GM19099 (cell line): ENCODE data around the gene DDX49.

Experiments used
- POLR2A ChIP-seq: IDR thresholded peaks from 3 replicates; pipeline ENCODE4 v1.6.1; 2011; ENCODE audit warnings: low read depth; ENCODE audit not compliant: insufficient read length; ENCODE audit errors: extremely low read depth

The DDX49 gene

DNA sequence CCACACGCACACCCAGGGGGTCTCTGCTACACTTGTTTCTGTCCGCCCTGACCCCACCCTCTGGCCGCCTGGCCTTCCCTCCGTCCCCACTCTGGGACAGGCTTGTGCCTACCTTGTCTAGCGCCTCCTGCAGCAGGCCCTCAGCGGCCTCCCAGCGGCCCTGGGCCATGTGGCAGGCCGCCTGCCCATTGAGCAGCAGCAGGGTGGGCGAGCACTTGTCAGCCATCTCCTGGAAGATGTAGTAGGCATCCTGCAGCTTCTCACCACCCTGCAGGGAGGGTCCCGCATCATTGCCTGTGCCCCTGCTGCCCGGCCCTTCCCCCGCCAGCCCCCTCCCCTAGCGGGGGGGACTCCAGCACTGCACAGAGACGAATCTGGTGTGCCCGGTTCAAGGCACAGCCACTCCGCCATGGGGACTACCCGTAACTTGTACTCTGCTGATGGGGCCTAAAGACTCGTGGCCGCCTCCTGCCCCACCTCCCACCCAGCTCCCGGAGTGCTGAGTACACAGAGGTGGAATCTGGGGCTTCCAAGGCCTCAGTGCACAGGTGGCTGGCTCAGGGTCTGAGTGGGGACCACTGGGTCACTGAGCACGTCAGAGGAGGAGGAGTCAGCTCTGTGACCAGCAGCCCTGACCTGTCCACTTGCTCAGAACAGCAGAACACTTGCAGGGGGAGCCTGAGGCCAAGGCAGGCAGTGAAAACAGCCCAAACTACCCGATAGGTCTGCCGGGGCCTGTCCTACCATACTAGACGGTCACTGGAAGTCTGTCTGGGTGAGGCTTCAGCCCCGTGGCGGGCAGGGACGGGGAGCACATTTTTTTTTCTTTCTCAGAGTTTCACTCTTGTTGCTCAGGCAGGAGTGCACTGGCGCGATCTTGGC, 16.1 kb upstream of the DDX49 start:
- no peak for TF ChIP-seq POLR2A

DNA sequence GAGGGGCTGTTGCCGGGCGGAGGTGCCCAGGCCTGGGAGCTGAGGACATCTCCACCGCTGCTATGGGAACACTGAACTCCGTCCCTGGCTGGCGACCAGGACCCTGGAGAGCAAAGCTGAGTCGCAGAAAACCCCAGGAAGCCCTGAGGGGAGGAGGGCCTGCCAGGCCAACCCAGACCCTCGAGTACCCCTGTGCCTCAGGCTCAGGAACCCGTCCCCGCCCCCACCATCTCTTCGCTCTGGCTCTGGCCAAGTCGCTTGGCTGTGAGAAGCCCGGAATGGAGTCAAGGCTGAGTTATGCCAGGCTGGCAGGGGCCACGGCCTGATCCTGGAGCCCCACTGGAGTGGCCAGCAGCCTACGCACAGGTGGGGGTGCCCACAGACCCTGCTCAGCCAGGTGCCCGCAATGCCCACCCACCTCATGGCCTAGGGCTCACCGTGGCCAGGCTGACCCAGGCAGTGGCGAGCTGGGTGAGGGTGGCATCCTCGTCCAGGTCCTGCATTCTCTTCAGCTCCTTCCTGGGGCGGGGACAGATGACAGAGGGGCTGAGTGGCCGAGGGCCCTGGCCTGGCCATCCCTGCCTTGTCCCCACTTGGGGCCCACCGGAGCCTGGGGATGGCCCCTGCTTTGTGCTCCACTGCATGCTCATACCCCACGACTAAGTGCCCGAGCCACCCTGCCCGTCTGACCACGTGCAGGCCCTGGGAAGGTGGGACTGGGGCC, 15.0 kb upstream of the DDX49 start:
- TF ChIP-seq POLR2A = no peak

DNA sequence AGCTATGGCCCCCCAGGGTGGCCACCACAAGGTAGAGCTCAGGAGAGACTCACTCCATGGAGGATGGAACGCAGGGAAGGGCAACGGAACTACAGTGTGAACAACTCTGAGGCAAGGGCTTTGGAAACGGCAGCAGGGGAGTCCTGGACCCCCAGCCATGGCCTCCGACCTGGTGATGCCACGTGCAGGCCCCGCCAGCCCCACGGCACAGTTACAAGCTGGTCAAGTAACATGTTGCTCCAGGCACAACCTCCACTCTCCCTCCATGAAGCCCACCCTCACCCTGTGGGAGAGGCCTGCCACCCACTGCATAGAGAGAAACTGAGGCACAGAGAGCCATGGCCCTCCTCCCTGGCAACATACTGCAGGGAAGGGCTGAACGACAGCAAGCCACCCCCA, 14.5 kb upstream of the DDX49 start:
- no peak for TF ChIP-seq POLR2A

DNA sequence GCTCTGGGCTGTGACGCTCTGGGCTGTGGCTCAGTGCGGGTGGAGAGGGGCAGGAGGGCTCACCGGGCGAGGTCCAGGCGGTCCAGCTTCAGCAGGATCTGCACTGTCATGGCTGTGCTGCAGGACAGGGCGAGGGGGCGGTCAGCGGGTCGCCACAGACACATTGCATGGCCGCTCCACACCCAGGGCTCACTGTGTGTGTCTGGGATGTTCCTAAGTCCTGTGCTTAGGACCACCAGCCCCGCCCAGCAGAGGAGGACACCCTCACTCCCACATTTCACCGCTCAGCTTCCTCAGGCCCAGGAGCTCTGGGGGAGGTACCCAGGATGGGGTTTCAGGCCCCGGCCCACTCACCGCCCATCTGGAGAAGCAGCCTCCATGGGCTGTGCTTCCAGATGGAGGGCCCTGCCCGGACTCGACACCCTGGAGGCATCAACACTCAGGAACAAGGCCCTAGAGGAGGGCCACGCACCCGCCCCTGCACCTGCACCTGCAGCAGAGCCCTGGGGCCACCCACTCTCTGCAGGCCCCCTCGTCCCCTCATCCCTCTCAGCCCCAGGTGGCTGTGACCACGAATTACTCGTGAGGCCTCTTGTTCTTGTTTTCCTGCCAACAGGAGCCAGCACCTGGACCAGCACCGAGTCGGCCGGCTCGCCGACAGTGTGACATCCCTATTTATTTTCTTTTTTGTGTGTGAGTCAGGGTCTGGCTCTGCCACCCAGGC, 13.8 kb upstream of the DDX49 start:
- no peak for TF ChIP-seq POLR2A

DNA sequence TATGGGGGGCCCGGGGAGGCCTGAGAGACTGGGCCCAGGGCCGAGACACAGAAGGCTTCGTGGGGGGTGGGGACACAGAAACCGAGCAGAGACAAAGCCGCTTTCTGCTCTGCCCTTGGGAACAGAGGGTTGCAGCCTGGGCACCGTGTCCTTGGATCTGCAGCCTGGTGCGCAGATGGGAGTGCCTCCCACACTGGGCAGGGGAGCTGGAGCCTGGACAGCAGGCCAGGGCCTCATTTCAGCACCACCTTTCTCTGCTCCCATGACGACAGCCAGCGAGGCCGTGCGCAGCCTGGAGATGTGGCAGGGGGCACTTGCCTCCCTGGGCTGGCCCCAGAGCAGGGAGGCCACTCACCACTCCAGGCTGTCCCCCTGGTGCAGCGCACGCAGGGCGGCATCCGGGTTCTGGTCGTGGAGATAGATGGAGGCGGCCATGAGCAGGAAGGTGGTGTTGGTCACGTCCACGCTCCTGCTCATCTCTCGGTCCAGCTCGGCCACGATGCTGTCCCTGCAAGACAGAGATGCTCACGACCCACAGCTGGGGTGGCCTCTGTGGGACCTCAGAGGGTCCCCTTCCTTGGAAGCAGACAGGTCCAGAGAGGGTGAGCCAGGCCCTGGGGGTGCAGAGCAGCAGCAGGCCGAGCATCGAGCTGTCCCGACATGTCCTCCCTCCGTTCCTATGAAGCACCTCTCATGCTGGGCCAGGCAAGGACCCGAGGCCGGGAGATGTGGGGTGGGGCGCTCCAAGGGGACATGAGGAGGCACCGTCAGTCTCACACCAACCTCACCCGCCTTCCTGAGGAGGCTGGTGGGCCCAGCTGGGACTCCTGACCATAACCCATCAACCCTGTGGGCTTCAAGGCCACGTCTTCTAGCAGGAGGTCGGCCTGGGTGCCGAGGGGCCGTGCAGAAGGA, 12.7 kb upstream of the DDX49 start:
- TF ChIP-seq POLR2A = no peak

DNA sequence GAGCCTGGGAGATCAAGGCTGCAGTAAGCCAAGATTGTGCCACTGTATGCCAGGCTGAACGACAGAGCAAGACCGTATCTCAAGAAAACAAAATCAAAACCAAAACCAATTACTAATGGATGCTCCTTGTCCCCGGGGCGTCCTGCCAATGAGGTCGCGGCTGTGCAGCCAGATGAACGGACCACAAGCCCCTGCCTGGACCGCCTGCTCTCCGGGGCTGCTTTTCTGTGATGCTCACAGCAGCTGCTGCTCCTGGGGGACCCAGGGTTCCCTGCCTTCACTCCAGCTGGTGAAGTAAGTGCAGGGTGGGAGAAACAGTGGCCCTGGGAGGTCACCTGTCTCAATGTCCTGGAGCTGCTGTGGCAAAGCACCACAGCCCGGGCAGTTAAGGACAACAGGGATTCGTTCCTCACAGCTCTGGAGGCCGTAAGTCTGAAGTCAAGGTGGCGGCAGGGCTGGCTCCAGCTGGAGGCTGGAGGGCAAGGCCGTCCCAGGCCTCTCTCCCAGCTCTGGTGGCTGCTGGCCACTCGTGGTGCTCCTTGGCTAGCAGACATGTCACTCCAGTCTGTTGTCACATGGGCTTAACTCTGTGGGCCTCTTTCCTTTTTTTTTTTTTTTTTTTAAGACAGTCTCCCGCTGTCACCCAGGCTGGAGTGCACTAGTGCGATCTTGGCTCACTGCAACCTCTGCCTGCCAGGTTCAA, 10.4 kb upstream of the DDX49 start:
- no peak for TF ChIP-seq POLR2A

DNA sequence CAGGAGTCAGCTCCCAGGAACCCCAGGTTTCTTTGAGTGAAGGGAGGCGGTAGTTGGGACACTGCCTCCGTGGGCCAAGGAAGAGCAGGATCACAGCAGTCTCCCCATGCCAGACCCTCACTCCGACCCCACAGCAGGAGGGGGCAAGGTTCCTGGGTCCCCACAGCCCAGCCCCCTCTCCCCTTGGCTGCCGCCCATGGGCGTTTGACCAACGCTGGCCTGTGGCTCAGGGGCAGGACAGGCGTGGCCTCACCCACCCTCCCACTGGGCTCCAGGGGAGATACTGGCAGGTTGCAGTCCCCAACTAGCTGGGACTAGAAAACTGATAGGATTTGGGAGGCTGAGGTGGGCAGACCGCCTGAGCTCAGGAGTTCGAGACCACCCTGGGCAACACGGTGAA, 9.5 kb upstream of the DDX49 start:
- TF ChIP-seq POLR2A = no peak

DNA sequence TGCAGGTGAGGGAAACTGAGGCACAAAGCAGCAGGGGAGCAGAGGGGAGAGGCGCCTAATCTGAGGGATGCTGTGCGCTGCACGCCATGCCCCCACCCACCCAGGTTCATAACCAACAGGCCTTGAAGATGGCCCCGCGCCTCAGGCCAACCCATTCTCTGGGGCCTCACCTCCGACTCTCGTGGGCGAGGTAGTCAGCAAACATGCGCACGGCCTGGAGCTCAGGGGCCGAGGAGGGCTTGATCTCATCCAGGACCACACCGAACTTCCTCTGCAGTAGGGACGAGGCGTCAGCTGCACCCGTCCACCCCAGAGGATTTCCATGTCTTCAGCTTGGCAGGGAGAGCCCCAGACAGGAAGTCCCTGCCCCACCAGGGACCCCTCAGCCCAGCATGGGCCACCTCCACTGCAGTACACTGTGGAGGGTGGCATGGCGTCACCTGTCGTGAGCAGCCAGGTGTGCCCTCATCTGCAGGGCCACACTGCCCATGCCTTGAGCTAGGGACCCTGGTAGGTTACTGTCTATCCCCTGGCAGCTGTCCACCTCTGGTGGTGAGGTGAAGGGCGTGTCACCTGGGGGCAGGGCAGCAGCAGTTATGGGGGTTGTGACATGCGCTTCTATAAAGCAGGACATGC, 8.6 kb upstream of the DDX49 start:
- TF ChIP-seq POLR2A = no peak

DNA sequence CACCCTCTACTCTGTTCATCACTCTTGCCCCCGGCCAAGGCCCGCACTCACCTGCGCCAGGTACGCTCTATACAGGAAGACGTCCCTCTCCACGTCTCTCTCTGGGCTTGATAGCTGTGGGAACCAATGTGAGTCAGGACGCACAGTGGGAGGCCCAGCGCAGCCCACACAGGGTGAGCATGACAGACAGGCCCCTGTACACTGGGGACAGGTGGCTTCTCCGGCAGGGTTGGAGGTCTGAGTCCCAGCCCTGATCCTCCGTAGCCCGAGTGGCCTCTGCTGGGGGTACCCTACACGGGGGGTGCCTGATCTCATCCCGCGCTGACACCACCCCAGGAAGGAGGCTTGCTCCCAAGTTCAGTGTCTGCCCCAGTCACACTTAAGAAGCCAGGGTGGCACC, 6.6 kb upstream of the DDX49 start:
- no peak for TF ChIP-seq POLR2A

DNA sequence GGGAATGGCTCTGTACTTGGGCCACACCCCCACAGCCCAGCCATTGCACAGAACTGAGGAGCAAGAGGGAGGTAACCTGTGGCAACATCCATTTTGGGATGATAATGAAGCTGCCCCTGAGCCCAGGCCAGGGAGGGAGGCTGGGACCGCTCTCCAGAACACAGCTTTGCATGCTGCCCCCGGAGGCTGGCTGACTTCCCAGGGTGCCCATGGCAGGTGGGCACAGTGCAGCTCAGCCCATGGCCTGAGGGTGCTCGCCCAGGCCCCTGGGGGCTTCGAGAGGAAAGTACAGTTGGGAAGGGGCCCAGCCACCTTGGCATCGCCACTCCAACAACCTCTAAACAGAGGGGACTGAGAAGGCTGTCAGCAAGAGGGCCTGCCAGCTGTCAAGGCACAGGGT, 6.0 kb upstream of the DDX49 start:
- TF ChIP-seq POLR2A = no peak

DNA sequence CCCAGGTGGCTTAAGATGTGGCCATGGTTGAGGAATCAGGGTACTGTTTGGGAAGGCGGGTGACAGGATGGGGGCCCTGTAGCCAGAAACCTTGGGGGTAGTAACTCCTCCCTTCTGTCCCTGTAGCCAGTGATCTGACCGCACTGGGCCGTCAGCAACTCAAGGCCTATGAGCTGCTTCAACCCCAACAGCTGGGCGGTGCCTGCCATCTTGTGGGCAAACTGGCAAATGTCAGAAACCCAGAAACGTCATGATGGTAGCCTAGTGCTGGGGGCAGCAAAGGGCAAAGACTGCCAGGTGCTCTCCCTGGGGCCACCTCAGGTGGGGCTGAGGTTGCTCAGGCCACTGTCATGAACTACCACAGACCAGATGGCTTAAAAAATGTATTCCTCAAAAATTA, 3.9 kb upstream of the DDX49 start:
- no peak for TF ChIP-seq POLR2A

DNA sequence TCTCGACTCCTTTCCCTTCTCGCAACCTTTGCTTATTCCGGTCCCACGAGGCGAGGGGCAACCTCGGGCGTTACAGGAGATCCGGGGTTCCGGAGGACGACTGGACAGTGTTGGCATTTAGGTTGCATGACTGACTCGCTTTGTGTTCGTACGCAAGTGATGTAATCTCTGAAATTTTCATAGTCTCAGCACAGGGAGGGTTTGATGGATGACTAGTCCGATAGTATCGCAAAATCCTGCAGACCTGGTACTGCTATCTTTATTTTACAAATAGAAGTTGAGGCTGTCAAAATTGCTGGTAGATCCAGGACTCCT, 342 bp downstream of the DDX49 start:
- no peak for TF ChIP-seq POLR2A

DNA sequence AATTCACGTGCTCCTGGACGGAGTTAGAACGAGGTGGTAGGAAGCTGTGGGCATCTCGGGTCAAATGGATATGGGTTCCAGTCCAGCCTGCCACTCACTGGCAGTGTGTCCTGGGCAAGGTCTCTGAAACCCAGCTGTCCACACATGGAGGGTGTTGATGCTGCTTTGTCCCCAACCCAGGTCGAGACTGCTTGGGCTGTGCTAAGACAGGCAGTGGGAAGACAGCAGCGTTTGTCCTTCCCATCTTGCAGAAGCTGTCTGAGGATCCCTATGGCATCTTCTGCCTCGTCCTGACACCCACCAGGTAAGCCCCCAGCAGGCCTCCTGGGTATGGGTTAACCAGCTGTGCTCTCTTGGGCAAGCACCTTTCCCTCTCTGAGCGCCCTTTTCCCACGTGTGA, 885 bp downstream of the DDX49 start:
- TF ChIP-seq POLR2A = no peak

DNA sequence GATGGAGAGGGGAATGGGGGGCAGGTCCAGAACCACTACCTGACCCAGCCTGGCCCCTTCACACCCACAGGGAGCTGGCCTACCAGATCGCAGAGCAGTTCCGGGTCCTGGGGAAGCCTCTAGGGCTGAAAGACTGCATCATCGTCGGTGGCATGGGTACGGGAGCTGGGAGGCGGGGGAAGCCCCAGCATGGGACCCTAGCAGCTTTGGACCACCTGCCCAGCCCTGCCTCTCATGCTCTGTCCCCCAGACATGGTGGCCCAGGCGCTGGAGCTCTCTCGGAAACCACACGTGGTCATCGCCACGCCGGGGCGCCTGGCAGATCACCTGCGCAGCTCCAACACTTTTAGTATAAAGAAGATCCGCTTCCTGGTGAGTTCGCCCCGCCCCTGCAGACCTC, 2.1 kb downstream of the DDX49 start:
- no peak for TF ChIP-seq POLR2A
